Activated CD4-positive, alpha-beta memory T cell treated with anti-CD3 and anti-CD28 coated beads for 36 hours (primary cell): Measurements from ENCODE around the gene KRAS. TPM values are rescaled to one million over a fixed set of nuclear protein-coding genes. Genes with fewer than 3 reads are reported as not detected.

ENCODE experiments used
- CTCF ChIA-PET: fragments of 350-600 bp; sonication (Branson Sonifier 250); formaldehyde crosslinking; loops from one replicate; lab custom pipeline; 2021; ENCODE audit warnings: antibody characterized with exemption, inconsistent platforms; lab: Charles Lee
- POLR2A ChIA-PET: fragments of 350-600 bp; sonication (Branson Sonifier 250); formaldehyde crosslinking; loops from one replicate; lab custom pipeline; 2021; ENCODE audit warnings: antibody characterized with exemption; lab: Charles Lee
- DNase-seq: peaks from one replicate; pipeline ENCODE4 v3.0.0-alpha.2; 2020
- H3K27ac Mint-ChIP-seq: one replicate; pipeline ENCODE4 v1.8.0; 2021; ENCODE audit warnings: mixed read lengths
- H3K27me3 Mint-ChIP-seq: one replicate; pipeline ENCODE4 v1.8.0; 2021; ENCODE audit warnings: mixed read lengths
- H3K36me3 Mint-ChIP-seq: one replicate; pipeline ENCODE4 v1.8.0; 2021; ENCODE audit warnings: mixed read lengths
- H3K4me1 Mint-ChIP-seq: one replicate; pipeline ENCODE4 v1.8.0; 2021; ENCODE audit warnings: low read depth, mixed read lengths
- H3K4me3 Mint-ChIP-seq: one replicate; pipeline ENCODE4 v1.8.0; 2021; ENCODE audit warnings: mild to moderate bottlenecking, mixed read lengths
- H3K9me3 Mint-ChIP-seq: one replicate; pipeline ENCODE4 v1.8.0; 2021; ENCODE audit warnings: mixed read lengths
- intact Hi-C: fragments of 100-400 bp; cut with micrococcal nuclease; formaldehyde crosslinking; loops from one replicate; pipeline ENCODE4 v1.15.1; 2023
- total RNA-seq, 2 experiments: library from RNA; stranded (reverse); gene quantifications; one replicate each; pipeline ENCODE4 v1.2.3, GENCODE V29; 2021

KRAS gene
- total RNA-seq, 2 experiments from 2014 or later, result 15.9 to 17.8 TPM

DNA sequence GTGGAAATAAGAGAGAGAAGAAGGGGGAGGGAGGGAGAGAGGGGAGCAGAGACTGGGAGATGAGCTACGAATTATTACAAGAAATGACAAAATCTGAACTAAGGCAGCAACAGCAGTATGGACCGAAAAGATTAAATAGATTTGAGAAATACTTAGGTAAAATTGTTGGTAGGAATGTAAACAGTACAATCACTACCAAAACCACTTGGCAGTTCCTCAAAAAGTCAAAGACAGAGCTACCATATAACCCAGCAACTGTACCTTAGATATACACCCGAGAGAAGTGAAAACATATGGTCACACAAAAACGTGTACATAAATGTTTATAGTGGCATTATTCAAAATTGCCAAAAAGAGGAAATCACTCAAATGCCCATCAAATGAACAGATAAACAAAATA lies 14.1 kb downstream of the KRAS start:
- no peak overlapping the region for H3K4me3 Mint-ChIP-seq
- DNase-seq, result no peak
- peaks cover 22% of the 10 kb centered on the region for H3K4me1 Mint-ChIP-seq
- peaks cover 10% of the 10 kb centered on the region for H3K36me3 Mint-ChIP-seq
- POLR2A ChIA-PET, result no interaction called here
- intact Hi-C loops, result loop anchor here (2.0 kb wide), 1 partner anchor 26 kb away; no protein-coding TSS in a partner anchor
- H3K27me3 Mint-ChIP-seq, result no peaks in the 10 kb centered on the region
- H3K9me3 Mint-ChIP-seq, result no peaks in the 10 kb centered on the region
- no peak overlapping the region for H3K27ac Mint-ChIP-seq
- CTCF ChIA-PET, result no interaction called here

- DNase-seq, result no peak
- Mint-ChIP-seq H3K4me1 (peaks cover 18% of the 10 kb centered on the region), H3K9me3 (no peaks in the 10 kb centered on the region), H3K27ac (no peak overlapping the region), H3K27me3 (no peaks in the 10 kb centered on the region), H3K36me3 (peaks cover 10% of the 10 kb centered on the region), H3K4me3 (no peak overlapping the region)
- POLR2A ChIA-PET, result no interaction called here
- intact Hi-C loops, result loop anchor here (2.0 kb wide), 1 partner anchor 25 kb away; no protein-coding TSS in a partner anchor
- CTCF ChIA-PET, result no interaction called here
These were observed 14.5 kb downstream of the KRAS start for GRCh38 chr12:25236190-25236589.

- intact Hi-C loops, result no loop called here
These were observed 37.4 kb downstream of the KRAS start for GRCh38 chr12:25213338-25213737.

DNA sequence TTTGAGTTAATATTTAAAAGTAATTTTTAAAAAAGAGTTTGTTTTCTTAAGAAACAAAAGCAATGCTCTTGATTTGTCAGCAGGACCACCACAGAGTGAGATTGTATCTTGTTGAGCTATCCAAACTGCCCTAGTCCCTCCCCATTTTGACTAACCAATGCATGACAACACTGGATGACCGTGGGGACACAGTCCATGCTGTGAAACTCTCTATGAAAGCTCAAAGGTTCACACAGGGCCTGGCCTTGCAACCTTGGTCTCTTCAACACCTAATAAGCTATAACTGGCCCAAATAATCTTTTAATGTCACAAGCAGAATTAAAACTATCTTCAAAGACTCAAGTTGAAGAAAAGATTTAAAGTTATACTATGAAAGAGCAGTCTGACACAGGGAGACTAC lies 42.2 kb downstream of the KRAS start:
- DNase-seq, result no peak
- ChIA-PET POLR2A (no interaction called here), CTCF (interaction anchor here (0.5 to 1.5 kb wide), 2 partner anchors 33 to 930 kb away, joined by 4 read pairs; no protein-coding TSS in a partner anchor)
- intact Hi-C loops, result no loop called here
- H3K27me3 Mint-ChIP-seq, result no peaks in the 10 kb centered on the region
- H3K36me3 Mint-ChIP-seq, result peaks cover 12% of the 10 kb centered on the region
- H3K9me3 Mint-ChIP-seq, result no peaks in the 10 kb centered on the region
- no peak overlapping the region for H3K27ac Mint-ChIP-seq
- no peak overlapping the region for H3K4me3 Mint-ChIP-seq
- H3K4me1 Mint-ChIP-seq, result no peaks in the 10 kb centered on the region

More at GRCh38 chr12:25213338-25213737, 37.4 kb downstream of the KRAS start:
- ChIA-PET CTCF (interaction anchor here (2.0 kb wide), 1 partner anchor 28 kb away, joined by 7 read pairs; no protein-coding TSS in a partner anchor), POLR2A (no interaction called here)
- Mint-ChIP-seq H3K27ac (no peak overlapping the region), H3K4me3 (no peak overlapping the region), H3K36me3 (peaks cover 13% of the 10 kb centered on the region), H3K9me3 (no peaks in the 10 kb centered on the region), H3K4me1 (no peaks in the 10 kb centered on the region), H3K27me3 (no peaks in the 10 kb centered on the region)
- no peak for DNase-seq

DNA sequence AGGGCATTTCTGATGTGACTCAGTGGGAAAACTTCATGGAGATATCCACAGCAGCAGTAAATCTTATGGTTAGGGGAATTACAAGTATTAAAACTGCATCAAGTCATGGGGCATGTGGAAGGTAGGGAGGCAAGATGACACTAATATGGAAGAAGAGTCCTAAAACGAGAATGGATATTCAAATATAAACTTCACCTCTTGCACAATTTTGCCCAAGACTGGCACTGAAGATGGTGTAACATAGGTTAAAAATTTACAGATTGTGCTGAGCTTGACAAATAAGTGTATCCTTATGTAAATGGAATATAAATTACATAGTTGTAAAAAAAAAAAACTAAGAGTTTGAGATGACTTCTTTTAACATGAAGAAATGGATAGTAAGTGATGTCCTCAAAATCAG lies 42.9 kb downstream of the KRAS start:
- no peak for DNase-seq
- Mint-ChIP-seq H3K9me3 (no peaks in the 10 kb centered on the region), H3K36me3 (peaks cover 14% of the 10 kb centered on the region), H3K4me1 (no peaks in the 10 kb centered on the region), H3K4me3 (no peak overlapping the region), H3K27ac (no peak overlapping the region), H3K27me3 (no peaks in the 10 kb centered on the region)
- POLR2A ChIA-PET, result no interaction called here
- CTCF ChIA-PET, result interaction anchor here (1.2 to 1.5 kb wide), 2 partner anchors 33 to 34 kb away, joined by 4 to 6 read pairs; no protein-coding TSS in a partner anchor
- intact Hi-C loops, result no loop called here

DNA sequence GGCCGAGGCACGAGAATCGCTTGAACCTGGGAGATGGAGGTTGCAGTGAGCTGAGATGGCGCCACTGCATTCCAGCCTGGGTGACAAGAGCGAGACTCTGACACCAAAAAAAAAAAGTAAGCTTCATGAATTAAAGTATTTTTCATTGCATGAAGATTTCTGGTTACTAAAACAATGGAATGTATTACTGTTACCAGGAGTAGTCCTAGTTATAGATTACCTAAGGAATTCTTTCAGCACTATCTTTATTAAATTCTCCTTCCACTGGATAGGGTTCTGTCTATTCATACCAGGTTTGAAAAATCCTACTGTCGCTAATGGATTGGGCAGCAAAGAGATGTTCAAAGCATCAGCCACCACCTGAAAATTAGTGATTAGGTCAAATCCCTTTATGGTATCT lies 43.3 kb downstream of the KRAS start:
- ChIA-PET CTCF (interaction anchor here (1.2 kb wide), 1 partner anchor 34 kb away, joined by 6 read pairs; no protein-coding TSS in a partner anchor), POLR2A (no interaction called here)
- Mint-ChIP-seq H3K36me3 (peaks cover 14% of the 10 kb centered on the region), H3K4me1 (no peaks in the 10 kb centered on the region), H3K27ac (no peak overlapping the region), H3K4me3 (no peak overlapping the region), H3K27me3 (no peaks in the 10 kb centered on the region), H3K9me3 (no peaks in the 10 kb centered on the region)
- no peak for DNase-seq
- intact Hi-C loops, result no loop called here

DNA sequence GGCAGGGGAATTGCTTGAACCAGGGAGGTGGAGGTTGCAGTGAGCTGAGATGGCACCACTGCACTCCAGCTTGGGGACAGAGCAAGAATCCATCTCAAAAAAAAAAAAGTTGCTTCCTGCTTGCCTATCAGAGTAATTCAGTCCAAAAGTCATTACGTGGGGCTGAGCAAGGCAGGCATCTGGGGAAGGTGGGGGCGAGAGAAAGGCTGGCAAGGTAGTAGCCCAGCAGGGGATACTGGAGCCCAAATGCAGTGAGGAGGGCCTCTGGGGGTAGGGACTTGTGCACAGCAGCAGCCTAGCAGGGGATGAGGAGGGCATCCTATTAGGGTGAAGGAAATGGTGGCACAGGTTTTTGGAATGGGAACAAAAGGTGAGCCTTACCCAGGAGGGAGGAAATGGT lies 48.6 kb downstream of the KRAS start:
- H3K36me3 Mint-ChIP-seq, result peaks cover 2% of the 10 kb centered on the region
- no peaks in the 10 kb centered on the region for H3K9me3 Mint-ChIP-seq
- intact Hi-C loops, result no loop called here
- no peak overlapping the region for H3K4me3 Mint-ChIP-seq
- no peak for DNase-seq
- no peaks in the 10 kb centered on the region for H3K4me1 Mint-ChIP-seq
- no peak overlapping the region for H3K27ac Mint-ChIP-seq
- ChIA-PET CTCF (interaction anchor here (0.6 to 0.7 kb wide), 2 partner anchors 39 to 1646 kb away, joined by 3 to 4 read pairs; no protein-coding TSS in a partner anchor), POLR2A (no interaction called here)
- no peaks in the 10 kb centered on the region for H3K27me3 Mint-ChIP-seq

GRCh38 chr12:25200703-25201102 lies 50.0 kb downstream of the KRAS start:
- peaks cover 7% of the 10 kb centered on the region for H3K4me1 Mint-ChIP-seq
- intact Hi-C loops, result no loop called here
- peaks cover 2% of the 10 kb centered on the region for H3K36me3 Mint-ChIP-seq
- DNase-seq, result no peak
- no peaks in the 10 kb centered on the region for H3K9me3 Mint-ChIP-seq
- H3K4me3 Mint-ChIP-seq, result no peak overlapping the region
- POLR2A ChIA-PET, result no interaction called here
- no peaks in the 10 kb centered on the region for H3K27me3 Mint-ChIP-seq
- CTCF ChIA-PET, result no interaction called here
- H3K27ac Mint-ChIP-seq, result no peak overlapping the region

- no peak overlapping the region for H3K4me3 Mint-ChIP-seq
- peaks cover 1% of the 10 kb centered on the region for H3K36me3 Mint-ChIP-seq
- H3K27me3 Mint-ChIP-seq, result no peaks in the 10 kb centered on the region
- POLR2A ChIA-PET, result no interaction called here
- no peak overlapping the region for H3K27ac Mint-ChIP-seq
- peaks cover 21% of the 10 kb centered on the region for H3K4me1 Mint-ChIP-seq
- CTCF ChIA-PET, result interaction anchor here (1.0 kb wide), 1 partner anchor 207 kb away, joined by 3 read pairs; no protein-coding TSS in a partner anchor
- intact Hi-C loops, result loop anchor here (5.0 kb wide), 1 partner anchor 125 kb away; no protein-coding TSS in a partner anchor
- H3K9me3 Mint-ChIP-seq, result no peaks in the 10 kb centered on the region
- DNase-seq, result no peak
These were observed 53.1 kb downstream of the KRAS start for GRCh38 chr12:25197608-25198007.

DNA sequence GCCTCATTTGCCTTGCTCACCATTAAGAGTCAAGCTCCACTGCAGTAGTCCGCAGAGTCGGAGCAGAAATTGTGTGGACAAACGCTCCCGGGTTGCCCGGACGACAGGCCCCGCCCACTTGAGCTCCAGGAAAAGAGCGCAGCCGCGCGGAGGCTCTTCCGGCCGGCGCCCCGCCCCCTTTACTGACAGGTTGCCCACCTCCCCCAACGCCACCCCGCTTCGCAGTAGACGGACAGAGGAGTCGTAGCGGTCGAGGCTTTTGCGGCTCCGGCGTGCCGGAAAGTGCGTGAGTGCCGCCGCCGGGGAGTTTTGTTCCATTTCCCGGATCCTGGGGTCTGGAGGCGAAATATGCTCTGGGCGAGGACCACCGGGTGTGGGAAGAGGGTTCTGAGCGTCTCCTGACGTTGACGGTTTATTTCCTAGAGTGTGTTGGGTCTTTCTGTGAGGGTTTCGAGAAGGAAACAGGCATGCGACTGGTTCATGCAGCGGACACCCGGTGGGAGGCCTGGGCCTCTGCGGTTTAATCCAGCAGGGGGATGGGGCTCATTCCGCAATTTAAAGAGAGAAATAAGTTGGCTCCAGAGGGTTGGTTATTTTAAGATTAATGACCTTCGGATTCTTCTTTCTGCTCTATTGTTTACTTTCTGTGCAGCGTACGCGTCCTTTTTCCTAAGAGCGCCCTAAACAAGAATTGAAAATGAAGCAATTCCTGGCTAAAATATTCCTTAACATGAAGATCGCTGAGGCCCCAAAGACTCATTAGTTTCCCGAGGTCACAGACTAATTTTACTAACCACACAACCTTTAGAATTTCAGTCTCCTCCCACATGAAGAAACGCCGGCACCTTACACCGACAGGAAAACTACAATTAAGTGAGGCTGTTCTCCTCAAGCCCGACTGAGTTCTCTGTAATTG lies 55.4 kb downstream of the KRAS start, which contains the start of the genes DNAI7 and ETFRF1:
TSS of gene DNAI7 (minus strand) at position 105 of the 916 bp plus-strand sequence. CDS start at position 23, 82 bp downstream.
TSS of gene ETFRF1 (plus strand) at position 182 of the 916 bp plus-strand sequence. CDS start 8,720 bp downstream, outside the sequence.
- peaks cover 21% of the 10 kb centered on the region for H3K4me1 Mint-ChIP-seq
- POLR2A ChIA-PET, result interaction anchor here (0.9 kb wide), 1 partner anchor 144 kb away, joined by 3 read pairs; no protein-coding TSS in a partner anchor
- DNase-seq, result peak; percentile 97
- H3K27me3 Mint-ChIP-seq, result no peaks in the 10 kb centered on the region
- CTCF ChIA-PET, result interaction anchor here (0.5 to 2.9 kb wide), 5 partner anchors 40 to 1863 kb away, joined by 3 to 27 read pairs (median 7); no protein-coding TSS in a partner anchor
- peaks cover 1% of the 10 kb centered on the region for H3K36me3 Mint-ChIP-seq
- peak within 1 kb of the TSS; percentile 95 for H3K4me3 Mint-ChIP-seq
- intact Hi-C loops, result loop anchor here (1.0 to 5.0 kb wide), 3 partner anchors 55 to 143 kb away; partner anchors contain the start of gene KRAS
- H3K9me3 Mint-ChIP-seq, result no peaks in the 10 kb centered on the region
- H3K27ac Mint-ChIP-seq, result peak within 1 kb of the TSS; percentile 92

- DNase-seq, result no peak
- no peaks in the 10 kb centered on the region for H3K27me3 Mint-ChIP-seq
- ChIA-PET POLR2A (interaction anchor here (0.6 to 0.9 kb wide), 2 partner anchors 134 to 143 kb away, joined by 3 to 4 read pairs; no protein-coding TSS in a partner anchor), CTCF (interaction anchor here (0.5 to 2.9 kb wide), 6 partner anchors 40 to 1862 kb away, joined by 3 to 27 read pairs (median 6); no protein-coding TSS in a partner anchor)
- peaks cover 21% of the 10 kb centered on the region for H3K4me1 Mint-ChIP-seq
- peak overlapping the region; percentile 92 for H3K27ac Mint-ChIP-seq
- no peaks in the 10 kb centered on the region for H3K9me3 Mint-ChIP-seq
- H3K4me3 Mint-ChIP-seq, result peak overlapping the region; percentile 95
- intact Hi-C loops, result loop anchor here (1.0 to 5.0 kb wide), 3 partner anchors 56 to 142 kb away; partner anchors contain the start of gene KRAS
- H3K36me3 Mint-ChIP-seq, result peaks cover 1% of the 10 kb centered on the region
These were observed 56.0 kb downstream of the KRAS start for GRCh38 chr12:25194722-25195055.
